OCI-LY7 (cell line): ENCODE data around the gene ITIH4. TPM values are rescaled to one million over a fixed set of nuclear protein-coding genes. Genes with fewer than 3 reads are reported as not detected.
A peak's percentile ranks its signal among the peaks of the same experiment; 100 is the strongest.

Experiments
- BruUV-seq: library from RNA; stranded (reverse); fragments of 400-500 nt; replicated peaks from 2 replicates; lab custom pipeline; 2021; lab: Mats Ljungman, UMichigan
- CTCF ChIA-PET: fragments of 300-600 bp; sonication (Branson Sonifier 250); formaldehyde crosslinking; loops from one replicate; lab custom pipeline; 2022; ENCODE audit warnings: antibody characterized with exemption; ENCODE audit not compliant: unreplicated experiment; lab: Charles Lee
- POLR2A ChIA-PET: fragments of 300-600 bp; sonication (Branson Sonifier 250); formaldehyde crosslinking; loops from one replicate; lab custom pipeline; 2022; ENCODE audit warnings: antibody characterized with exemption; lab: Charles Lee
- DNase-seq: peaks from one replicate; pipeline ENCODE4 v3.0.0-alpha.2; 2015; ENCODE audit warnings: low spot score
- H2AFZ ChIP-seq: fragments of 200-600 bp; sonication (generic), shearing (Covaris generic); 2 replicates; pipeline ENCODE4 v1.6.1; 2014; ENCODE audit warnings: mild to moderate bottlenecking, antibody characterized with exemption, low read length, moderate library complexity
- H3K27ac ChIP-seq: fragments of 200-600 bp; sonication (generic); 2 replicates; pipeline ENCODE4 v1.5.1; 2014; ENCODE audit warnings: mixed run types, low read depth, mild to moderate bottlenecking, moderate library complexity, low read length, inconsistent platforms; ENCODE audit not compliant: poor library complexity, severe bottlenecking
- H3K36me3 ChIP-seq: fragments of 200-600 bp; sonication (generic); 2 replicates; pipeline ENCODE4 v1.6.1; 2014; ENCODE audit warnings: mild to moderate bottlenecking, antibody characterized with exemption, low read length, moderate library complexity, mixed read lengths; ENCODE audit not compliant: insufficient read depth
- H3K4me1 ChIP-seq: fragments of 200-600 bp; sonication (generic); 2 replicates; pipeline ENCODE4 v1.5.1; 2014; ENCODE audit warnings: mild to moderate bottlenecking, low read length; ENCODE audit not compliant: insufficient read depth, poor library complexity, severe bottlenecking
- H3K4me2 ChIP-seq: fragments of 200-600 bp; sonication (generic); 2 replicates; pipeline ENCODE4 v1.6.1; 2014; ENCODE audit warnings: mild to moderate bottlenecking, low read length
- H3K4me3 ChIP-seq: fragments of 200-600 bp; sonication (generic); 2 replicates; pipeline ENCODE4 v1.5.1; 2014; ENCODE audit warnings: mild to moderate bottlenecking, low read depth, low read length; ENCODE audit not compliant: poor library complexity, severe bottlenecking
- H3K79me2 ChIP-seq: fragments of 200-600 bp; sonication (generic); 2 replicates; pipeline ENCODE4 v1.6.1; 2016; ENCODE audit warnings: low read depth, mild to moderate bottlenecking, low read length, moderate library complexity, mixed read lengths; ENCODE audit not compliant: insufficient read depth
- H3K9me2 ChIP-seq: fragments of 200-600 bp; sonication (generic); 2 replicates; pipeline ENCODE4 v1.6.1; 2016; ENCODE audit warnings: mild to moderate bottlenecking, low read length, mixed read lengths; ENCODE audit not compliant: insufficient read depth
- H3K9me3 ChIP-seq: fragments of 200-600 bp; sonication (generic); 2 replicates; pipeline ENCODE4 v1.6.1; 2014; ENCODE audit warnings: mild to moderate bottlenecking, mixed run types, low read length, mixed read lengths
- H4K20me1 ChIP-seq: fragments of 200-600 bp; sonication (generic); 2 replicates; pipeline ENCODE4 v1.6.1; 2014; ENCODE audit warnings: mild to moderate bottlenecking, antibody characterized with exemption, low read length, moderate library complexity, mixed read lengths; ENCODE audit not compliant: insufficient read depth
- CTCF ChIP-seq: fragments of 200-600 bp; sonication (generic); conservative IDR thresholded peaks from 2 replicates; pipeline ENCODE4 v1.5.1; 2014; ENCODE audit warnings: mild to moderate bottlenecking, antibody characterized with exemption, low read length, moderate library complexity, mixed read lengths
- EZH2phosphoT487 ChIP-seq: fragments of 200-600 bp; sonication (generic); IDR thresholded peaks from 2 replicates; pipeline ENCODE4 v1.6.1; 2018; ENCODE audit warnings: low read depth, borderline replicate concordance, mild to moderate bottlenecking, mixed run types, antibody characterized with exemption, low read length, moderate library complexity, mixed read lengths
- intact Hi-C: fragments of 100-400 bp; cut with micrococcal nuclease; formaldehyde crosslinking; loops from one replicate; pipeline ENCODE4 v1.10.0; 2022; ENCODE audit not compliant: unreplicated experiment
- total RNA-seq, 2 experiments: library from RNA; depleted of rRNA in 1 of 2; stranded (reverse); fragments of >200 nt in 1 of 2; shearing (Covaris generic) in 1 of 2; gene quantifications; 2 replicates each; pipeline ENCODE4 v1.2.3, GENCODE V29; 2014 to 2022

Gene ITIH4
- total RNA-seq, 2 experiments from 2014 or later, result 2.1 to 2.2 TPM

DNA sequence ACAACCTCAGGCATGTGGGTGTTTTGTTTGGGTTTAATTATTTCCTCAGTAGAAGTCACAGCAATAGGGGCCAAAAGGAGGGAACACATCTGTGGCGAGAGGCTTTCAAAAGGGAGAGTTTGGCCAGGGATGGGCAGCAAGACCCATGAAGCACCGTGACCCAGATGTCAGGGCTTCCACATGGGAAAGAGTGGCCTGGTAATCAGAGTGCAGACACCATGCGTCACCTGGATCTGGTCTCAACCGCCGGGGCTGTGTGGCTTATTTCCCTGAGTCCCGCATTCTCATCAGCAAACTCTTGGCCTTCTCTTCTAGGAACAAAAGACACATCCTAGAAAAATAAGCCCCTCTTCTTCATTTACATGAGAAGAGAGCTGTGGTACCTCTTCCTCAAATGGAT lies 16.8 kb upstream of the ITIH4 start:
- Histone ChIP-seq H3K4me2 (no peak overlapping the region), H2AFZ (no peak overlapping the region), H3K36me3 (peaks cover 9% of the 10 kb centered on the region; the same call in 1 of the 2 replicates), H3K9me3 (no peaks in the 10 kb centered on the region), H3K4me3 (no peak overlapping the region), H3K9me2 (no peaks in the 10 kb centered on the region), H3K27ac (no peak overlapping the region), H3K79me2 (no peaks in the 10 kb centered on the region), H3K4me1 (no peaks in the 10 kb centered on the region), H4K20me1 (no peaks in the 10 kb centered on the region)
- BruUV-seq, result no TSS peak
- ChIA-PET CTCF (no interaction called here), POLR2A (no interaction called here)
- TF ChIP-seq EZH2phosphoT487, result no peak
- TF ChIP-seq CTCF, result no peak
- no peak for DNase-seq
- intact Hi-C loops, result no loop called here

GRCh38 chr3:52846432-52846965 lies 16.0 kb upstream of the ITIH4 start:
- Histone ChIP-seq H3K4me1 (no peaks in the 10 kb centered on the region), H3K9me3 (no peaks in the 10 kb centered on the region), H4K20me1 (no peaks in the 10 kb centered on the region), H3K4me3 (no peak overlapping the region), H3K27ac (no peak overlapping the region), H3K9me2 (no peaks in the 10 kb centered on the region), H3K79me2 (no peaks in the 10 kb centered on the region), H3K4me2 (no peak overlapping the region), H3K36me3 (peaks cover 4% of the 10 kb centered on the region; the same call in 1 of the 2 replicates), H2AFZ (no peak overlapping the region)
- intact Hi-C loops, result no loop called here
- TF ChIP-seq EZH2phosphoT487 (no peak), CTCF (no peak)
- ChIA-PET CTCF (no interaction called here), POLR2A (no interaction called here)
- no TSS peak for BruUV-seq
- DNase-seq, result no peak

DNA sequence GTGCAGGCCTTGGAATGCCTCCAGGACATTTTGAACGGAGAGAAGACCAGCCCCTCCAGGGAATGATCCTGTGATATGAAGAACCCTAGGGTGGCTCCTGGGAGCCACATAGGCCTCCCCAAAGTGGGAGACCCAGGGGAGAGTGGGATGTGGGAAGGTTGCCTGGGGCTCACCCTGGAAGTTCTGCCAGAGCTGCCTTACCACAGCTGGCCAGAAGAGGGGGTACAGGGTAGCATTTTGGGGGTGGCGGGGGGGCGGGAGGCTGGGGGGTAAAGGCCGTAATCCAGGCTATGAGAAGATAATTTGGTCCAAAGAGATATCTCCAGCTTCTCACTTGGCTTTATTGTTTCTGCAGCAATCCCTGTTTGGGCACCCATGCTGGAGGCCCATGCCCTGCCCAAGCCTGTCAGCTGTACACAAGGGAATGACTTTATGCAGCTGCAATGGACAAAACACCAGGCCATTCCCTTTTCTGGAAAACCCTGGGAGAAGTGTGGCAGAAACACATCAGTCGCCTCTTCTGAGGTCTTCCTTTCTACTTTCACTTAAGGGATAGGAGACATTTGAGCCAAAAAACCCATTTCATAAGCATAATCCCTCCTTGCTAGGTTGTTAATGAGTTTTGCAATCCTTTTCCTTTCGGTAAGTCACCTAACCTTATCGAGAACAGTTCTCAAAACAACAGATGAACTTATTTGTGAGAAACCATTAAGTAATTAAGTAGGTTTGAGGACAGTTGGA lies 15.4 kb upstream of the ITIH4 start:
- no peak for TF ChIP-seq EZH2phosphoT487
- TF ChIP-seq CTCF, result peak; percentile 74
- no peaks in the 10 kb centered on the region for H3K36me3 ChIP-seq
- no TSS peak for BruUV-seq
- no peak overlapping the region for H3K4me3 ChIP-seq
- no peak overlapping the region for H3K27ac ChIP-seq
- no peaks in the 10 kb centered on the region for H3K9me2 ChIP-seq
- no peak overlapping the region for H3K4me2 ChIP-seq
- no peaks in the 10 kb centered on the region for H3K4me1 ChIP-seq
- no peaks in the 10 kb centered on the region for H3K9me3 ChIP-seq
- H3K79me2 ChIP-seq, result no peaks in the 10 kb centered on the region
- intact Hi-C loops, result loop anchor here (1.0 kb wide), 1 partner anchor 226 kb away; no protein-coding TSS in a partner anchor
- POLR2A ChIA-PET, result no interaction called here
- H4K20me1 ChIP-seq, result no peaks in the 10 kb centered on the region
- peak; percentile 22 for DNase-seq
- CTCF ChIA-PET, result no interaction called here
- no peak overlapping the region for H2AFZ ChIP-seq
